Activated CD4-positive, alpha-beta T cell treated with anti-CD3 and anti-CD28 coated beads, Interleukin-2, Interleukin-4, amounts not matched to agents 100 ng/mL and 50 ng/mL, durations not matched to agents 16 hours and 8 hours (primary cell): ENCODE data around the gene MACC1.
A peak's percentile ranks its signal among the peaks of the same experiment; 100 is the strongest.

Experiments used
- DNase-seq: peaks from one replicate; pipeline ENCODE4 v3.0.0-alpha.2; 2020; ENCODE audit warnings: low spot score

The MACC1 gene

GRCh38 chr7:20217193-20217948, at the start of gene MACC1:
Gene MACC1, minus strand, starts transcription at chr7:20217384. Its CDS starts 55,522 bp downstream, at chr7:20161862.
- DNase-seq: peak; percentile 11

GRCh38 chr7:20264623-20265022, 47.4 kb upstream of the MACC1 start:
- DNase-seq: no peak

GRCh38 chr7:20260223-20260622, 43.0 kb upstream of the MACC1 start:
- no peak for DNase-seq

GRCh38 chr7:20257212-20257611, 40.0 kb upstream of the MACC1 start:
- no peak for DNase-seq

GRCh38 chr7:20249920-20250319, 32.7 kb upstream of the MACC1 start:
- no peak for DNase-seq

- DNase-seq: no peak
These were observed 32.2 kb upstream of the MACC1 start for GRCh38 chr7:20249376-20249775.

GRCh38 chr7:20246236-20246635, 29.1 kb upstream of the MACC1 start:
- DNase-seq: no peak

- DNase-seq: no peak
These were observed 27.3 kb upstream of the MACC1 start for GRCh38 chr7:20244334-20245120.

GRCh38 chr7:20241911-20242261, 24.7 kb upstream of the MACC1 start:
- DNase-seq: no peak

GRCh38 chr7:20241194-20241910, 24.2 kb upstream of the MACC1 start:
- DNase-seq: no peak

- DNase-seq: peak; percentile 43
These were observed 23.1 kb upstream of the MACC1 start for GRCh38 chr7:20240080-20240926.

- peak; percentile 78 for DNase-seq
These were observed 21.7 kb upstream of the MACC1 start for GRCh38 chr7:20238754-20239324.

GRCh38 chr7:20238194-20238753, 21.1 kb upstream of the MACC1 start:
- DNase-seq: no peak

GRCh38 chr7:20237464-20238193, 20.4 kb upstream of the MACC1 start:
- DNase-seq: no peak

GRCh38 chr7:20236790-20237189, 19.6 kb upstream of the MACC1 start:
- no peak for DNase-seq

GRCh38 chr7:20236043-20236442, 18.9 kb upstream of the MACC1 start:
- no peak for DNase-seq

- no peak for DNase-seq
These were observed 18.1 kb upstream of the MACC1 start for GRCh38 chr7:20235288-20235687.

GRCh38 chr7:20233362-20233761, 16.2 kb upstream of the MACC1 start:
- DNase-seq: no peak

- DNase-seq: no peak
These were observed 15.7 kb upstream of the MACC1 start for GRCh38 chr7:20232848-20233247.
